Nephron progenitor cell (in vitro differentiated cells): ENCODE measurements around the gene JPT2.

Experiments
- DNase-seq: peaks from one replicate; pipeline ENCODE4 v3.0.0; 2021
- H3K27ac Mint-ChIP-seq: 2 replicates; pipeline ENCODE4 v1.8.0; 2021; ENCODE audit warnings: mild to moderate bottlenecking, moderate library complexity, mixed read lengths
- H3K27me3 Mint-ChIP-seq: 2 replicates; pipeline ENCODE4 v1.8.0; 2021; ENCODE audit warnings: mild to moderate bottlenecking, low read depth, mixed read lengths; ENCODE audit not compliant: poor library complexity
- H3K36me3 Mint-ChIP-seq: 2 replicates; pipeline ENCODE4 v1.8.0; 2021; ENCODE audit warnings: low read depth, mixed read lengths
- H3K4me1 Mint-ChIP-seq: 2 replicates; pipeline ENCODE4 v1.8.0; 2021; ENCODE audit warnings: mixed read lengths
- H3K4me3 Mint-ChIP-seq: 2 replicates; pipeline ENCODE4 v1.8.0; 2021; ENCODE audit warnings: mild to moderate bottlenecking, moderate library complexity, mixed read lengths
- H3K9me3 Mint-ChIP-seq: 2 replicates; pipeline ENCODE4 v1.8.0; 2021; ENCODE audit warnings: mild to moderate bottlenecking, moderate library complexity, mixed read lengths
- CTCF ChIP-seq: fragments of 200-600 bp; sonication (generic); IDR thresholded peaks from 2 replicates; pipeline ENCODE4 v1.5.0; 2021; ENCODE audit warnings: antibody characterized with exemption

The JPT2 gene

GRCh38 chr16:1689853-1690252 is 11.8 kb downstream of the JPT2 start:
- no peak overlapping the region for H3K27ac Mint-ChIP-seq
- no peak overlapping the region for H3K4me3 Mint-ChIP-seq
- no peaks in the 10 kb centered on the region for H3K27me3 Mint-ChIP-seq
- TF ChIP-seq CTCF: no peak
- H3K9me3 Mint-ChIP-seq: no peaks in the 10 kb centered on the region
- DNase-seq: no peak
- H3K4me1 Mint-ChIP-seq: no peaks in the 10 kb centered on the region
- peaks cover 88% of the 10 kb centered on the region for H3K36me3 Mint-ChIP-seq

GRCh38 chr16:1690810-1691209 is 12.7 kb downstream of the JPT2 start:
- Mint-ChIP-seq H3K9me3 (no peaks in the 10 kb centered on the region), H3K36me3 (peaks cover 92% of the 10 kb centered on the region), H3K4me3 (no peak overlapping the region), H3K4me1 (no peaks in the 10 kb centered on the region), H3K27ac (no peak overlapping the region), H3K27me3 (no peaks in the 10 kb centered on the region)
- no peak for DNase-seq
- TF ChIP-seq CTCF: no peak

- Mint-ChIP-seq H3K9me3 (no peaks in the 10 kb centered on the region), H3K4me1 (no peaks in the 10 kb centered on the region), H3K27ac (no peak overlapping the region), H3K36me3 (peaks cover 92% of the 10 kb centered on the region), H3K4me3 (no peak overlapping the region), H3K27me3 (no peaks in the 10 kb centered on the region)
- no peak for DNase-seq
- no peak for TF ChIP-seq CTCF
Measured at GRCh38 chr16:1691276-1691675, 13.2 kb downstream of the JPT2 start.

GRCh38 chr16:1691956-1692355 is 13.9 kb downstream of the JPT2 start:
- Mint-ChIP-seq H3K27ac (no peak overlapping the region), H3K4me1 (no peaks in the 10 kb centered on the region), H3K36me3 (peaks cover 94% of the 10 kb centered on the region), H3K9me3 (no peaks in the 10 kb centered on the region), H3K4me3 (no peak overlapping the region), H3K27me3 (peaks cover 2% of the 10 kb centered on the region)
- no peak for DNase-seq
- no peak for TF ChIP-seq CTCF

- DNase-seq: no peak
- Mint-ChIP-seq H3K9me3 (no peaks in the 10 kb centered on the region), H3K27me3 (peaks cover 2% of the 10 kb centered on the region), H3K27ac (no peak overlapping the region), H3K4me3 (no peak overlapping the region), H3K4me1 (no peaks in the 10 kb centered on the region), H3K36me3 (peaks cover 88% of the 10 kb centered on the region)
- TF ChIP-seq CTCF: no peak
Measured at GRCh38 chr16:1696863-1697262, 18.8 kb downstream of the JPT2 start.

- no peaks in the 10 kb centered on the region for H3K9me3 Mint-ChIP-seq
- no peak overlapping the region for H3K4me3 Mint-ChIP-seq
- peaks cover 78% of the 10 kb centered on the region for H3K36me3 Mint-ChIP-seq
- DNase-seq: no peak
- peaks cover 2% of the 10 kb centered on the region for H3K27me3 Mint-ChIP-seq
- H3K4me1 Mint-ChIP-seq: no peaks in the 10 kb centered on the region
- no peak overlapping the region for H3K27ac Mint-ChIP-seq
- no peak for TF ChIP-seq CTCF
Measured at GRCh38 chr16:1698680-1699079, 20.6 kb downstream of the JPT2 start.
